Panc1 (cell line): ENCODE data around the gene ZSWIM8. TPM values are rescaled to one million over a fixed set of nuclear protein-coding genes. Genes with fewer than 3 reads are reported as not detected.

Source experiments
- ATAC-seq: fragments of 200-7000 bp; cut with Tn5 transposase; 2 replicates; pipeline ENCODE4 v1.9.1; 2020; ENCODE audit warnings: mild to moderate bottlenecking, moderate library complexity
- BruUV-seq: library from RNA; stranded (reverse); fragments of 400-500 nt; replicated peaks from 2 replicates; lab custom pipeline; 2021; lab: Mats Ljungman, UMichigan
- CTCF ChIA-PET: fragments of 300-600 bp; sonication (Branson Sonifier 250); formaldehyde crosslinking; loops from one replicate; lab custom pipeline; 2022; ENCODE audit warnings: antibody characterized with exemption; lab: Charles Lee
- POLR2A ChIA-PET: fragments of 300-600 bp; sonication (Branson Sonifier 250); formaldehyde crosslinking; loops from one replicate; lab custom pipeline; 2022; ENCODE audit warnings: antibody characterized with exemption; lab: Charles Lee
- DNase-seq: peaks from one replicate; pipeline ENCODE4 v3.0.0-alpha.2; 2010; ENCODE audit warnings: low read depth, low spot score
- H3K27ac ChIP-seq: 2 replicates; pipeline ENCODE4 v1.5.1; 2011; ENCODE audit warnings: mild to moderate bottlenecking, low read length, inconsistent platforms
- H3K27me3 ChIP-seq: fragments of 200-500 bp; sonication (Bioruptor generic); 2 replicates; pipeline ENCODE4 v1.6.0; 2014; ENCODE audit warnings: low read length, inconsistent platforms; ENCODE audit not compliant: control insufficient read depth, insufficient read depth
- H3K36me3 ChIP-seq: fragments of 200-500 bp; sonication (Bioruptor generic); 2 replicates; pipeline ENCODE4 v1.5.1; 2014; ENCODE audit warnings: inconsistent platforms, mild to moderate bottlenecking, low read length, moderate library complexity; ENCODE audit not compliant: control insufficient read depth, insufficient read depth
- H3K4me1 ChIP-seq: 2 replicates; pipeline ENCODE4 v1.5.1; 2011; ENCODE audit warnings: inconsistent platforms, mild to moderate bottlenecking, low read length, moderate library complexity; ENCODE audit not compliant: control insufficient read depth, insufficient read depth
- H3K4me3 ChIP-seq, 2 experiments: 2 replicates each; pipeline ENCODE4 v1.5.1; 2011 to 2012; ENCODE audit warnings: low read depth in 2 of 2, low read length in 2 of 2, mild to moderate bottlenecking in 2 of 2, inconsistent platforms in 1 of 2, moderate library complexity in 1 of 2
- H3K9me3 ChIP-seq: fragments of 200-500 bp; sonication (Bioruptor generic); 2 replicates; pipeline ENCODE4 v1.5.1; 2014; ENCODE audit warnings: low read depth, mild to moderate bottlenecking, inconsistent platforms, low read length, moderate library complexity; ENCODE audit not compliant: control insufficient read depth, insufficient read depth
- POLR2AphosphoS5 ChIP-seq: IDR thresholded peaks from 2 replicates; pipeline ENCODE4 v1.6.1; 2012; ENCODE audit warnings: mild to moderate bottlenecking, low read depth, low read length, moderate library complexity
- REST ChIP-seq, 2 experiments: IDR thresholded peaks; 2 replicates each; pipeline ENCODE4 v1.6.1; 2011 to 2012; ENCODE audit warnings: low read depth in 2 of 2, control low read depth in 1 of 2, low read length in 1 of 2, mild to moderate bottlenecking in 1 of 2, moderate library complexity in 1 of 2; ENCODE audit not compliant: insufficient read depth in 1 of 2
- SIN3A ChIP-seq: IDR thresholded peaks from 2 replicates; pipeline ENCODE4 v1.6.1; 2012; ENCODE audit warnings: low read depth, mild to moderate bottlenecking, low read length, moderate library complexity, borderline replicate concordance; ENCODE audit not compliant: insufficient read depth
- TCF7L2 ChIP-seq: IDR thresholded peaks from 2 replicates; pipeline ENCODE4 v1.6.1; 2011; ENCODE audit warnings: mild to moderate bottlenecking, low read depth, low read length, inconsistent platforms
- in situ Hi-C: cut with HindIII; loops from 2 replicates; pipeline ENCODE4 v1.10.0; 2016; ENCODE audit warnings: low sequenced_read_pairs, low pct_unique_long_range_greater_than_20kb
- intact Hi-C: fragments of 100-400 bp; cut with micrococcal nuclease; formaldehyde crosslinking; loops from one replicate; pipeline ENCODE4 v1.10.0; 2022; ENCODE audit not compliant: unreplicated experiment
- total RNA-seq: library from RNA; stranded (reverse); gene quantifications from one replicate; pipeline ENCODE4 v1.2.1, GENCODE V29; 2021; ENCODE audit not compliant: unreplicated experiment
- TF ChIP-seq, protein P1 (sequence below): fragments of 450-650 bp; IDR thresholded peaks from 2 replicates; pipeline ENCODE4 v1.5.1; 2017; ENCODE audit warnings: mild to moderate bottlenecking

ZSWIM8 gene
- total RNA-seq, 1 experiment from 2014 or later: 109 TPM

DNA sequence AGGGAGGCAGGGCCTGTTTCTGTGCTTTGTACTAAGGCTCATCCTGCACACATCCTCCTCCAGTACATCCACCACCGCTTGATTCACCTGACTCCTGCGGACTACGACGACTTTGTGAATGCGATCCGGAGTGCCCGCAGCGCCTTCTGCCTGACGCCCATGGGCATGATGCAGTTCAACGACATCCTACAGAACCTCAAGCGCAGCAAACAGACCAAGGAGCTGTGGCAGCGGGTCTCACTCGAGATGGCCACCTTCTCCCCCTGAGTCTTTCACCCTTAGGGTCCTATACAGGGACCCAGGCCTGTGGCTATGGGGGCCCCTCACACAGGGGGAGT, 15.8 kb downstream of the ZSWIM8 start:
- no peak overlapping the region for H3K27ac ChIP-seq
- peaks cover 11% of the 10 kb centered on the region for H3K36me3 ChIP-seq
- ChIA-PET POLR2A (interaction anchor here (0.6 kb wide), 1 partner anchor 29 kb away, joined by 4 read pairs; no protein-coding TSS in a partner anchor), CTCF (no interaction called here)
- no peaks in the 10 kb centered on the region for H3K9me3 ChIP-seq
- ATAC-seq (no peak; the same call in 1 of the 2 replicates), DNase-seq (no peak)
- H3K27me3 ChIP-seq: no peaks in the 10 kb centered on the region
- intact Hi-C loops: no loop called here
- no peak overlapping the region for H3K4me3 ChIP-seq
- H3K4me1 ChIP-seq: no peaks in the 10 kb centered on the region
- in situ Hi-C loops: no loop called here
- TF ChIP-seq, protein P1, sequence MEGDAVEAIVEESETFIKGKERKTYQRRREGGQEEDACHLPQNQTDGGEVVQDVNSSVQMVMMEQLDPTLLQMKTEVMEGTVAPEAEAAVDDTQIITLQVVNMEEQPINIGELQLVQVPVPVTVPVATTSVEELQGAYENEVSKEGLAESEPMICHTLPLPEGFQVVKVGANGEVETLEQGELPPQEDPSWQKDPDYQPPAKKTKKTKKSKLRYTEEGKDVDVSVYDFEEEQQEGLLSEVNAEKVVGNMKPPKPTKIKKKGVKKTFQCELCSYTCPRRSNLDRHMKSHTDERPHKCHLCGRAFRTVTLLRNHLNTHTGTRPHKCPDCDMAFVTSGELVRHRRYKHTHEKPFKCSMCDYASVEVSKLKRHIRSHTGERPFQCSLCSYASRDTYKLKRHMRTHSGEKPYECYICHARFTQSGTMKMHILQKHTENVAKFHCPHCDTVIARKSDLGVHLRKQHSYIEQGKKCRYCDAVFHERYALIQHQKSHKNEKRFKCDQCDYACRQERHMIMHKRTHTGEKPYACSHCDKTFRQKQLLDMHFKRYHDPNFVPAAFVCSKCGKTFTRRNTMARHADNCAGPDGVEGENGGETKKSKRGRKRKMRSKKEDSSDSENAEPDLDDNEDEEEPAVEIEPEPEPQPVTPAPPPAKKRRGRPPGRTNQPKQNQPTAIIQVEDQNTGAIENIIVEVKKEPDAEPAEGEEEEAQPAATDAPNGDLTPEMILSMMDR: no peak
- no peak for TF ChIP-seq TCF7L2
- no peak for TF ChIP-seq REST (IDR thresholded peaks at IDR 0.05; ENCODE audit: insufficient read depth in 1 of 2, low read depth in 2 of 2, low read length in 1 of 2)
- TF ChIP-seq SIN3A: no peak
- TF ChIP-seq POLR2AphosphoS5: no peak
- BruUV-seq: no TSS peak

DNA sequence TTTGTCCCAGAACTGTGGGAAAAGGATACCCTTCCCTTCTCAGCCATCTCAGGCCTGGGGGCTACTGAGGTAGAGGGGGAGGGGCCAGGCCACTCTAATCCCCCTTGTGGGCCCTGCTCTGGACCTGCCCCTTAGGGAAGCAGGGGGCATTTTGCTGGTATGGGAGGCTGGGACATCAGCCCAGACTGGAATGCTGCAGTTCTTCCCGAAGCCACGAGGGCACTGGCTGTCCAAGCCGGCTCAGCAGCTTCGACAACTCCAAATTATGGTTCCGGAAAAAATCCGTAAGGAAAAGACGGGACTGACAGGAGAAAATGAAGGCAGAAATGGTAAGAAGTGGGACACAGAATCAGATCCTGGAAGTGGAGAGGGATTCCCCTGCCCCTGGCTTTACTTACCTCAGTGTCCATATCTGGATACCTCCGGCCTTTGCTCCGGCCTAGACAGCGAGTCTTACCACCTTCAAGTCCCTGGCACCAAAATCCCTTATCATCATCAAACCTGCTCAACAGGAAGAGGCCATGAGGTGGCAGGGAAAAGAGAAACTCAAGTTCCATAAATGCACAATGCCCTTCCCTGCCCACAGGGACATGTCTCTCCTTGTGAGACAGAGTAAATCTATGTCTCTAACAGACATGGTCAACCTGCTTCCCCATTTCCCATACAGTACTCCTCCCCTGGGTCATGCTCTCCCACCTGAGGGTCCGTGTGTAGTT, 17.0 kb downstream of the ZSWIM8 start:
- ChIA-PET CTCF (no interaction called here), POLR2A (no interaction called here)
- H3K36me3 ChIP-seq: peaks cover 11% of the 10 kb centered on the region
- BruUV-seq: TSS peak; percentile 14
- ATAC-seq: no peak
- peak overlapping the region; percentile 24; the same call in 1 of the 2 replicates for H3K27ac ChIP-seq
- DNase-seq: no peak
- no peaks in the 10 kb centered on the region for H3K9me3 ChIP-seq
- no peaks in the 10 kb centered on the region for H3K4me1 ChIP-seq
- no peaks in the 10 kb centered on the region for H3K27me3 ChIP-seq
- H3K4me3 ChIP-seq: no peak overlapping the region
- TF ChIP-seq POLR2AphosphoS5: peak; percentile 27; the same call in 1 of the 2 replicates
- TF ChIP-seq, protein P1: no peak
- intact Hi-C loops: no loop called here
- in situ Hi-C loops: no loop called here
